ENCODE measurements around the gene ZNF598.

The ZNF598 gene

GRCh38 chr16:2005646-2006045, 4.0 kb downstream of the ZNF598 start:
- no peak for DNase-seq

DNA sequence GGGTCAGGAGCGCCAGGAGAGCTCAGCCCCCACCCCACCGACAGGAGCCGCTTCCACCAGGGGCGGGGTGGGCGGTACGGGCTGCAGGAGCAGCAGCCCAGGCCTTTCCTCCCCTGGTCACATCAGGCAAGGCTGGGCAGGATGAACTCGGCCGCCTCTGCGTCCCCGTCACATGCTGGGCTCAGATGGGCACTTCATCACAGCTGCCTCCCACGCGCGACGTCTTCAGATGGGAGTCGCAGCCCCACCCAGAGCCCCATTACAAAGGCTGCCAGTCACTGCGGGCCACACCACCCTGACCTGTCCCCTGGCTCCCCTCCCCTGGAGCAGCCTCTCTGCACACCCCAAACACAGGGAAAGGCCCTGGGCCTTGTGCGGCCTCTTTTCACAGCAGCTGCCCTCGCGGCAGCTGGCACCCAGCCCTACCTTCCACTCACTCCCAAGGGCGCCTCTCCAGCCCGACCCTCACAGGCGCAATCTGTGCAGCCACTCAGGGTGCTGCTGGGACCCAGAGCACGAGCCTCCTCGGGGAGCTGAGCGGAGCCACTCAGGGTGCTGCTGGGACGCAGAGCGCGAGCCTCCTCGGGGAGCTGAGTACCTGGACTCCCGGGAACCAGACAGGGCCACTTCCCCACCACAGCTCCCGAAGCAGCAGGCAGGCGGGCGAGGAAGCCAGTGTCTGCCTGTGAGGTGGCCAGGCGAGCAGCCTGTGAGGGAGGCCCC, 4.7 kb downstream of the ZNF598 start:
- DNase-seq, result no peak

- peak; percentile 70 for DNase-seq
Measured at GRCh38 chr16:2003827-2004641, 5.6 kb downstream of the ZNF598 start.

DNA sequence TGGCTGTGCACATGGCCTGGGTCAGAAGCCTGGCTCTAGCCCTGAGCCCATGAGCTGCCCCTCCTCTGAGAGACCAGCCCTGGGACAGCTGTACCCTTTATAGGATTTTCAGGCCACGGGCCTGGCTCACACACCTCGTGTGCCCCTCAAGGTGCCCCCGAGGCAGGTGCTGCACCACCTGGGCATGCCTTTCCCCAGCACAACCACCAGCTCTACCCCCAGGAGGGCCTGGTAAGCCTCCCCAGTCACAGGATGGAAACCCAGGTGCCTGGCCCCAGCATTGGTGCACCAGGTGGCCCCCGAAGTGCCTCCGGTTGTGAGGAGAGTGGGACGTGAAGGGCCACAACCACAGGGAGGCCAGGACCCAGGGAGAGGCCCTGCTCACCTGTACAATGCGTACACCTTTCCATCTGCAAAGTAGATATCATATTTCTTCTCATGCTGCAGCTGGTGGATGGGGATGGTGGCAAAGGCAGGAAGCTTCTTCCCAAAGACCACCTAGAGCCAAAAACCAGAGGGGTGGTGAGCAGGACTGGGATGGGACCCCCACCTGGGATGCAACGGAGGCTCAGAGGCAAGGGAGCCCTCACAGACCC, 6.3 kb downstream of the ZNF598 start:
- DNase-seq, result no peak

DNA sequence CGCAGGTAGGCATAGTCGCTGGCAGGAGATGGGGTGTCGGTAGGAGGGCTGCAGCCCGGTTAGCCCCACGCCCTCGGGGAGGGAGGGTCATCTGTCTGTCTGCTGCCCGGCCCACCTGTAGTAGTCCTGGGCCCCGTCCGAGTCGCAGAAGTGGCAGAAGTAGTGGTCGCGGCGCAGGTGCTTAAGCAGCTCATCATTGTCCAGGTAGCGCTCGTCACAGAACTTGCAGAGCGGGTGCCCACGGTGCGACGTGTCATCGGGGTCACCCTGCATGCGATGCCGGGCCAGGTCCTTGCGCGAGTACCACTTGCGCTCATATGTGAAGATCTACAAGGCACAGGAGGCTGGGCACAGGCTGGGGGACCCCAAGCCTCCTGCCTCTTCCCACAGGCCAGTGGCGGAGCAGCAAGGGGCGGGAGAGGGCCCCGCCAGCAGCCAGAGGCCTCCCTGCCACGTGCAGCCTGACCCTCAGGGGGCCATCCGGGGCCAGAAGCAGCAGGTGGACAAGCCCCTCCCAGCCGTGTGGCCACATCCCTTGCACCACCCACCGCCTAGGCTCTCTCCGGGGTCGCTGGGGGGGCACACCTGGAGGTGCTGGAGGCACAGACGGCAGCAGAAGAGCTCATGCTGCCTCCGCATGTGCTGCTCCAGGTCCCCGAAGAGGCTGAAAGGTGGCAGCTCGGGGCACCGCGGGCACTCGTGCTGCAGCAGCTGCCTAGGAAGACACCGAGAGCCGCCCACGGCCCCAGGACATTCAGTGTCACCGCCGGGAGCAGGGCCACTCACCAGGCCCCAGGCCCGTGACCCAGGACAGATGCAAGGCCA, 7.0 kb downstream of the ZNF598 start:
- DNase-seq, result no peak

- DNase-seq, result no peak
Measured at GRCh38 chr16:2001456-2002355, 7.9 kb downstream of the ZNF598 start.

DNA sequence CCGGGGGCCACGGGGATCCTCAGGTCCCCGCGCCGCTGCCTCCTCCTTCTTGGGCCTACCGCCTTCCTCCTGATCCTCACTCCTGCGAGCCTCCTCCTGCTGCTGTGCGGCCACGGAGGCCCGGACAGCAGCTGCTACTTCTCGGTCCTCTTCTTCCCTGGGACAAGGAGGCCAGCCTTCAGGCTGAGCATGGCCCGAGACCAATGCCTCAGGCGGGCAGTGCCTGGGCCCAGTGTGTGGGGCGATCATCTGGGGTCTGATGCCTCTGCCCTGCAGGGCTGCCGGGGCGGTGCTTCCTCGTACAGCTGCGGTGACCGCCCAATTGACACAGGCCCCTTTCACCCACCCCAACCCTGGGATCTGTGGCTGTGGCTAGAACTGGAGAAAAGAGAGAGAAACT, 8.6 kb downstream of the ZNF598 start:
- no peak for DNase-seq

- no peak for DNase-seq
Measured at GRCh38 chr16:1999866-2000514, 9.6 kb downstream of the ZNF598 start.

- no peak for DNase-seq
Measured at GRCh38 chr16:1998852-1999801, 10.5 kb downstream of the ZNF598 start.

GRCh38 chr16:1998360-1998835, 11.2 kb downstream of the ZNF598 start:
- DNase-seq, result no peak

DNA sequence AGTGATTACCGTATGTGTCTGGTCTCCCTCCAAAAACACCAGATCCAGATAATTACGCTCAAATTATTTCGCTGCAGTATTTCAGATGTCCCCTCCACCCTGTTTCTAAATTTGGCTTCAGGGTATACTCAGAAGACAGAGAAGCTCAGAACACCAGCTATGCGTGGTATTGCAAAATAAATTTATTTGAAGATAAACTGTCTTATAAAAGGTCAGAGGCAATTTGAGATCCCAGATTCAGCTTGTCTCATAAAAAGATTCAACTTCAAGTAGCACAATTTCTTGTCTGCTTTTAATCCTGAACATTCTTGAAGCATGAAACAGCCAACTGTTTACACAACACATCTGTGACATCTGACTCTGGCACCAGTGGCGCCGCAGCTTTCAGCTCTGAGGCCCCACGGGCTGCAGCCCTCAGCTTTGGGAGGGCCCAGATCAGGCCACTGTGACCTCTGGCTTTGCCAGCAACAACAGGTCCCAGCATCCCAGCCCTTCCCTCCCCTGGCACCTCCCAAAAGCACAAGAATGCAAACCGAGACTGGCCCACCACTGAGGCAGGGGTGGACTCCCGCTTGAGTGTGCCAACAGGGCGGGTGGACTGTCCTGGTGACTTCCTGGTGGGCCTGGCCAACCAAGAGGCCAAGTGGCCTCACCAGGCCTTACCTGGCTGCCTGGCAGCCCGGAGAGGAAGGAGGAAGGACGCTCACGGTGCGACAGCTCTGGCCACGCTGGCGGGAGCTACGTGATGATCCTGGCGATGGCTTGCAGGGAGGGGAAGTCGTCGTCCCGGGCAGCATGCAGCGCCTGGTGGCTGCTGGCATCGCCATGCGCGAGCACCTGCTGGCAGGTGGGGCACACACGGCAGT, 11.9 kb downstream of the ZNF598 start:
- DNase-seq, result no peak

DNA sequence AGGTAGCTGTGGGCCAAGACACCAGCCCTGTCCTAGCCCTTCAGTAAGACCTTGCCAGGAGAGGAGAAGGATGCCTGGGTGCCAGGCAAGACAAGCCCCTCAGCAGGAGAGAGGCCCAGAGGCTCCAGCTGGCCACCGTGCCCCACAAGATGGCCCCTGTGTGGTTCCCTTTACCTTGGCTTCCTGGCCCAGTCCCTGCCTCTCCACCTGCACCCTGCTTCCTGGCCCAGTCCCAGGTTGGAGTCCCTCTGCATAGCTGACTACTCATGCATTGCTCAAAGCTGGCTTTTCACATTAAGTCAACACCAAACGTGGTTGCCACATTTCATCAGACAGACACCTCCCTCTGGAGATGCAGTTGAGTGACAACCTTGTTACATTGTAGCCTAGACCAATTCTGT, 15.9 kb downstream of the ZNF598 start:
- no peak for DNase-seq

DNA sequence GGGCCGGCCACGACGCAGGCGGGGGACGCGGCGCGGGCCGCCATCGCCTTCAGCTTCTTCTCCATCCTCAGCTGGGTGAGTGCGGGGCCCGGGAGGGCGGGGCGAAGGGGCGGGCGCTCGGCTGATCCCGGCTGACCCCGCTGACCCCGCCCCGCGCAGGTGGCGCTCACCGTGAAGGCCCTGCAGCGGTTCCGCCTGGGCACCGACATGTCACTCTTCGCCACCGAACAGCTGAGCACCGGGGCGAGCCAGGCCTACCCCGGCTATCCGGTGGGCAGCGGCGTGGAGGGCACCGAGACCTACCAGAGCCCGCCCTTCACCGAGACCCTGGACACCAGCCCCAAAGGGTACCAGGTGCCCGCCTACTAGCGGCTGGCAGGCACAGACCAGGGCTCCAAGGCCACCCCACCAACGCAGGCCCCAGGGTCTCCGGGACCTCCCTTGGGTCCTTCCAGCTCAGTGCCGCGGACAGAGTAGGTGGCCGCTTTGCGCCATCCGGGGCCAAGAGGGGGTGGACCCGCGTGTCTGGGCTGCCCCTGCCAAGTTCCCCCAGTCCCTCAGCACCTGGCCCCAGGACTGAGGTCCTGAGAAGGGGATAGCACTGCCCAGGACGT, 16.8 kb downstream of the ZNF598 start:
- DNase-seq, result no peak

DNA sequence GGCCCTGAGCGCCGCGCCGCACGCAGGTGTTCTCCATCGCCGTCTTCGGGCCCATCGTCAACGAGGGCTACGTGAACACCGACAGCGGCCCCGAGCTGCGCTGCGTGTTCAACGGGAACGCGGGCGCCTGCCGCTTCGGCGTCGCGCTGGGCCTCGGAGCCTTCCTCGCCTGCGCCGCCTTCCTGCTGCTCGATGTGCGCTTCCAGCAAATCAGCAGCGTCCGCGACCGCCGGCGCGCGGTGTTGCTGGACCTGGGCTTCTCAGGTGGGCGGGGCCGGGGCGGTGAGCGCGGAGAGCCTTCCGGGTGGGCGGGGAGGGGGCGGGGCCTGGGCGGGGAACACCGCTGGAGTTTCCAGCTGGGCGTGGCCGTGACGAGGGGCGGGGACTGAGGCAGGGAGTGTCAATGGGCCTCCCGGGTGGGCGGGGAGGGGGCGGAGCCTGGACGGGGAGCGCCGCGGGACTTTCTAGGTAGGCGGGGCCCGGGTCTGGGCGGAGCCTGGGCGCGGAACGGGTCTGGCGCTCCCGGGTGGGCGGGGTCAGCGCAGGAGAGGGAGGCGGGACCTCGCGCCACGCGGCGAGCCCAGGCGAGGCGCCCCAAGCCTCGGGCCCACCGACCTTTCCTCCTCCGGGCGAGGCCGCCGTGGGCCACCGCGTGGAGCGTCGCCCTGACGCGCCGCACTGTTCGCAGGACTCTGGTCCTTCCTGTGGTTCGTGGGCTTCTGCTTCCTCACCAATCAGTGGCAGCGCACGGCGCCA, 17.5 kb downstream of the ZNF598 start:
- DNase-seq, result peak; percentile 87

GRCh38 chr16:1991588-1991947, 18.1 kb downstream of the ZNF598 start:
- DNase-seq, result no peak

DNA sequence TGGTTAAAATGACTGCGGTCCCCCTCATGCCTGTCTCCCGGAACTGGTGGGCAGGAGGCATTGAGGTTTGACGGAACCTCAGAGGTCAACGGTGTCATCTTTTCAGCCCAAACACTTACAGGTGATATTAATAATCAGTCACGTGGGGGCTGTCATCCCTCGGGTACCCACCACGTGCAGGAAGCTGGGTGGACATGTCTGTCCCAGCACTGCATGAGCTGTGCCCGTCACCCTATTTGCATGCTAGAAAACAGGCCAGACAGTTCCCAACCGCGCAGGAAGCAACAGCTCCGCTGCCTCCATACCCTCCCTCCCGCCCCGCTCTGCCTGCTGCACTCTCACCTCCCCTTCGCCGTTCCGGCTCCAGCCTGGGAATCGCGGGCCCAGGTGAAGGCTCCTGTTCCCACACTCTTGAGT, 18.5 kb downstream of the ZNF598 start:
- DNase-seq, result no peak

DNA sequence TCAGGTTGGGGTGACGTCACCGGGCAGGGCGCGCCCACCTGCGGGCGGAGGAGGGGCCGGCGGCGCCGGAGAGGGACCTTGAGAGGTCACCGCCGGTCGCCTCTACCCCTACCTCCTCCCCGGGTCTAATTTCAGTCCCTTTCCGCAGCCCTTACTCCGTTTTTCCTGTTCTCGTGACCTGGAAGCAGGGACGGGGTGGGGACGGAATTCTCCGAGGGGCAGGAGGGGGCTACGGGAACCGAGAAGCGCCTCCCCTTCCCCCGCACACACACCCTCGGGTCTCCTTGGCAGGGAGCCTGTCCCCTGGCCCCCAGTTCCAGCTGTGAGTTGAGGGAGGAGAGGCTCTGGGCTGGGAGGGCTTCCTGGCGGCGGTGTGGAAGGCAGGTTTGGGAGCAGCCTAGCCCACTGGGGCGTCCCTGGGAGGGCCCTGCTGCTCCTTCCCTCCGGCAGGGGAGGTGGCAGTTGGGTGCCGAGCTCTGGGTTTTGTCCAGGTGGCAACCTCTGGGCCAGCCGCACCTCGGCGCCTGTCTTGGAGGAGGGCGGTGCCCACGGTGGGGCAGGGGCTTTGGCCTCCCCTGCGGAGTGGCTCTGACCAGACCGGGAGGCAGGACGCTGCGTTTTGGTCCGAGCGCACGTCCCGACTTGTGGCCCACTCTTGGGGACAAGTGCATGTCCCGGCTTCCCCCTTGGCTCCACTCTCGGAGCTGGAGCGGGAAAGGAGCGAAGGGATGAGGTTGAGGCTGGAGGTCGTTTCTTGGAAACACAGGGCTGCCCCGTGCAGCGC, 19.1 kb downstream of the ZNF598 start:
- DNase-seq, result no peak

All from midbrain (tissue), 1 donor.